HG02678 (cell line): ENCODE results near the gene RAB28.
A peak's percentile ranks its signal among the peaks of the same experiment; 100 is the strongest.
"Not testable (repeated sequence)": the region's sequence is repeated elsewhere in the genome, so short reads cannot be mapped to it uniquely, and the experiment has no call there.

Experiments used
- ATAC-seq: cut with Tn5 transposase; IDR thresholded peaks from one replicate; pipeline ENCODE4 v1.9.1; 2021; ENCODE audit warnings: mild to moderate bottlenecking, moderate library complexity; ENCODE audit not compliant: unreplicated experiment

The RAB28 gene

DNA sequence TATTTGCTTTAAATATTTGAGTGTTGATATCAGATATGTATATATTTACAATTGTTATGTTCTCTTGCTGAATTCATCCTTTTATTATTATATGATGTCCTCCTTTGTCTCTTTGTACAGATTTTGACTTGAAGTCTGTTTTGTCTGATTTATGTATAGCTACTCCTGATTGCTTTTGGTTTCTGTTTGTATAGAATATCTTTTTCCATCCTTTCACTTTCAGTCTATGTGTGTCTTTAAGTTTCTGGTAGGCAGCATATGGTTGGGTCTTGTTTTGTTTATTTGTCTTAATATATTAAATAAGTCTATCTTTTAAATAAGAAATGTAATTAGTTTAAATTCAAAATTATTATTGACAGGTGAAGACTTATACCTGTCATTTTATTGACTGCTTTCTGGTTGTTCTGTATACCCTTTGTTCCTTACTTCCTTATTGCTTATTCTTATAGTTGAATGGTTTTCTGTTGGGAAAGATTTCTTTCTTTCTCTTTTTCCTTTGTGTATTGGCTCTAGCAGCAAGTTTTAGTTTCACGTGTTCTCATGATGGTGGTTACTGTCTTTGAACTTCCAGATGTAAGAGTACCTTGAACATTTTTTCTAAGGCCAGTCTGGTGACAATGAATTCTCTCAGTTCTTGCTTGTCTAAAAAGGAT lies 31.1 kb downstream of the RAB28 start:
- peak; percentile 53 for ATAC-seq

GRCh38 chr4:13449590-13449989 lies 34.5 kb downstream of the RAB28 start:
- ATAC-seq, result no peak

- ATAC-seq, result no peak
Observed at GRCh38 chr4:13445841-13446790, 38.0 kb downstream of the RAB28 start.

- no peak for ATAC-seq
Observed at GRCh38 chr4:13441506-13441905, 42.6 kb downstream of the RAB28 start.

- ATAC-seq, result no peak
Observed at GRCh38 chr4:13436962-13437361, 47.2 kb downstream of the RAB28 start.

DNA sequence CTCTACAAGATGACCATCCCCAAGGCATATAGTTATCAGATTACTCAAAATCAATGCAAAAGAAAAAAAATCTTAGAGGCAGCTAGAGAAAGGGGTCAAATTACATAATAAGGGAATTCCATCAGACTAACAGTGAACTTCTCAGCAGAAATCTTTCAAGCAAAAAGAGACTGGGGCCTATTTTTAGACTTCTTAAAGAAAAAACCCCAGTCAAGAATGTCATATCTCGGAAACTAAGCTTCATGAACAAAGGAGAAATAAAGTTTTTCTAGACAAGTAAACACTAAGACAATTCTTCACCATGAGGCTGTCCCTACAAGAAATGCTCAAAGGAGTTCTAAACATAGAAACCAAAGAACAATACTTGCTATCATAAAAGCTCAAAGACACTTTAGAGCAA lies 51.7 kb downstream of the RAB28 start:
- ATAC-seq, result no peak

- ATAC-seq, result no peak
Observed at GRCh38 chr4:13430834-13431568, 53.1 kb downstream of the RAB28 start.

GRCh38 chr4:13427599-13428325 lies 56.4 kb downstream of the RAB28 start:
- no peak for ATAC-seq

DNA sequence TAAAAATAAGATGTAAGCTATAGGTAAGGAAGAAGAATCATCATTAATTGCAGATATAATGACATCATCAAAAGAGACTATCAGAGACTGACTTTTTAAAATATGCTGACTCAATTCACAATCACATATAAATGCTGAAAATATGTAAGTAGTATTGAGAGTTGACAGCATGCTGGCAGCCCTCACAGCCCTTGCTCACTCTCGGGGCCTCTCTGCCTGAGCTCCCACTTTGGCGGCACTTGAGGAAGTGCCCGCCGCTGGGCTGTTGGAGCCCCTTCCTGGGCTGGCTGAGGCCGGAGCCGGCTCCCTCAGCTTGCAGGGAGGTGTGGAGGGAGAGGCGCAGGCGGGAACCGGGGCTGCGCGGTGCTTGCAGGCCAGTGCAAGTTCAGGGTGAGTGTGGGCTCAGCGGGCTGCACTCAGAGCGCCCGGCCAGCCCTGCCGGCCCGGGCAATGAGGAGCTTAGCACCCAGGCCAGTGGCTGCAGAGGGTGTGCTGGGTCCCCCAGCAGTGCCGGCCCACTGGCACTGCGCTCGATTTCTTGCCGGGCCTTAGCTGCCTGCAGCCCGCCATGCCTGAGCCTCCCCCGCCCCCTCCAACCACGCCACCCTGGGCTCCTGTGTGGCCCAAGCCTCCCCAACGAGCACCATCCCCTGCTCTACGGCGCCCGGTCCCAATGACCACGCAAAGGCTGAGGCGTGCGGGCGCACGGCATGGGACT lies 68.9 kb downstream of the RAB28 start:
- no peak for ATAC-seq

- peak; percentile 42 for ATAC-seq
Observed at GRCh38 chr4:13413729-13414437, 70.3 kb downstream of the RAB28 start.

DNA sequence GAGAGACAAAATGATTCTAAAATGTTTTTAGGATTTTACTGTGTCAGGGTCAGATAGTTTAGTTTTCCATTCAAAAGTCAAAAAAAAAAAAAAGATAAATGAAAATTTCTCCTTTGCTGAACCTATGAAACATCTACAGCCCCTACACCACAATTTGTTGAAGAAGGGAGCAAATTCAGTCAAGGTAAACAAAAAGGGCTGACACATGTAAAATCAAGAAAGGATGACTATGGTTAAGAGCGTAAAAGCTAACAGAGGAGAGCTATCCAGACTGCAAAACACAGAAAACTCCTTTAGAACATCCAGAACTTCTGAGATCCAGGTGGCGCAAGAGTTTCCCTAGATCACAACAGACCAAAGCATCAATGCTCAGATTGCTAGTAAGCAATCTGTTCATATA lies 72.2 kb downstream of the RAB28 start:
- ATAC-seq, result no peak

DNA sequence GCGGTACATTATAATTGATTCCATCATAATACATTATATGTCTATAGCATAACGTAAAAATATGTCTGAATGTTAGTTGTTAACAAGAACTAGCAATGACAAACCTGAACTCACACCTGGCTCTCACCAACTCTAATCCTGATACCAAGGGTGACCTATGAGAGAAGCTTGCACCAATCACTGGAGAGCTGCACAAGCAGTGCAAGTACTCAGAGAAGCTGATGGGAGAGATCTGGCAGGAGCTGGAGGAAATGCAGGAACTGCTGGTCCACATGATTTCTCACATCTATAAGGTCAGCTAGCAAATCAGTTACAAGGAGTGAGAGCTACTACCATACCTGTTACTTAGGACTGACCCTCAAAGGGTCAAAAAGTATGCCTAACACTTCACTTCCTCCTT lies 74.8 kb downstream of the RAB28 start:
- no peak for ATAC-seq

GRCh38 chr4:13406156-13406555 lies 78.0 kb downstream of the RAB28 start:
- ATAC-seq, result not testable (repeated sequence)

DNA sequence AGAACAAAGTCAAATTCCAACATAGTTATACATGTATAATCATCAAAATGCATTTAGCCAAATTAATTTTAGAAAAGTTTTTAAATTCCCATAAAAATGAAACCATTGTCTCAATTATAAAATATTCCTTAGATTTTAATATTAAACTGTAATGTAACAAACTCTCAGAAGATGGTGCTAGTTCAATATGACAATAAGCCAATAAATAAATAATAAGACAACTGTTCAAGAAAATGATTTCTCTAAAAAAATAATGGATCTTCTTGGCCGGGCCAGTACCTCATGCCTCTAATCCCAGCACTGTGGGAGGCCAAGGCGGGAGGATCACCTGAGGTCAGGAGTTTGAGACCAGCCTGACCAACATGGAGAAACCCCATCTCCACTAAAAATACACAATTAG lies 80.3 kb downstream of the RAB28 start:
- ATAC-seq, result no peak

DNA sequence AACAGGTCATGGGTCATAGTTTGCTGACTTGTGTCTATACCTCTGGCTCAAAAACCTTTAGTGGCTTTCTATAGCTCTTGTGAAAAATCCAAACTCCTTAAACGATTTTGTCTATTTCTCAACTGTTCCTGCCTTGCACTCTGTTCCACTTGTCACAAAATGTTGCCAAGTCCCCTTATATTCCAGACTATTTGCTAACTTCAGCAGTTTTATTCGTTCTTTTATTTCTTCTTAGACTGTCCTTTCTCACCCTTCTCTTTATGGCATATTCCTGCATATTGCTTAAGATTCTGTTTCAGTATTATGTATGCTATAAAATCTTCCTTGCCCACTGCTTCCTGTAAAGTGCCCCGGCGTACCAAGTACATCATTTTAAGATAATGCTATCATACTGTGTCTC lies 80.8 kb downstream of the RAB28 start:
- ATAC-seq, result no peak

DNA sequence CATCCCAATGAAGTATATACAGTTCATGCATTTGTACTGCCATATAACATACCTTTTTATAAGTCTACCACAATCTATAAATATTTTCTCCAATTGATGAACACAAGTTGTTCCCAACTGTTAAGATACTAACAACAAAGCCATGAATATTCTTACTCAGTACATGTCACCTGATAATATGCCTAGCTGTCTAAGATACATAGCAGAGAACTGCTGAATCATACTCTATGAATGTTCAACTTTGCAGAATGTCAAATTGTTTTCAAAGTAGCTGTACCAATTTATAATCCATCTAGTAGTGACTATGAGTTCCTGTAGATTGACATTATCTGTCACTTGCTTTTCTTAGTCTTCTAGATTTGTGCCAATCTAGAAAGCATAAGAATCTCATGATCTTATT lies 84.9 kb downstream of the RAB28 start:
- ATAC-seq, result no peak

- ATAC-seq, result no peak
Observed at GRCh38 chr4:13396161-13396560, 88.0 kb downstream of the RAB28 start.

- not testable (repeated sequence) for ATAC-seq
Observed at GRCh38 chr4:13389901-13390300, 94.2 kb downstream of the RAB28 start.

DNA sequence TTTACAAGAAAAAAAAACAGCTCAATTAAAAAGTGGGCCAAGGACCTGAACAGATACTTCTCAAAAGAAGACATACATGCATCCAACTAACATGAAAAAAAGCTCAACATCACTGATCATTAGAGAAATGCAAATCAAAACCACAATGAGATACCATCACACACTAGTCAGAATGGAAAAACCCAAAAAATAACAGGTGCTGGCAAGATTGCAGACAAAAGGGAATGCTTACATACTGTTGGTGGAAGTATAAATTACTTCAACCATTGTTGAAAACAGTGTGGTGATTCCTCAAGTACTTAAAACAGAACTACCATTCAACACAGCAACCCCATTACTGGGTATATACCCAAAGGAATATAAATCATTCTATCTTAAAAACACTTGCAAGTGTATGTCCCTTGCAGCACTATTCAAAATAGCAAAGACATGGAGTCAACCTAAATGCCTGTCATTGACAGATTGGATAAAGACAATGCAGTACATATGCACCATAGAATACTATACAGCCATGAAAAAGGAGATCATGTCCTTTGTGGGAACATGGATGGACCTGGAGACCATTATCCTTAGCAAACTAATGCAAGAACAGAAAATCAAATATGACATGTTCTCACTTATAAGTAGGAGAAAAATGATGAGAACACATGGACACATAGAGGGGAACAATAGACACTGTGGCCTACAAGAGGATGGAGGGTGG lies 97.6 kb downstream of the RAB28 start:
- ATAC-seq, result peak; percentile 94
